BLaER1 (cell line): ENCODE measurements around the gene PRKAG2.

ENCODE experiments used
- H3K27ac ChIP-seq: shearing (Covaris generic); formaldehyde crosslinking; 2 replicates; pipeline ENCODE4 v1.8.1; 2022
- H3K27me3 ChIP-seq: shearing (Covaris generic); formaldehyde crosslinking; 2 replicates; pipeline ENCODE4 v1.8.1; 2022
- H3K36me3 ChIP-seq: shearing (Covaris generic); formaldehyde crosslinking; 2 replicates; pipeline ENCODE4 v1.8.1; 2022
- H3K4me1 ChIP-seq: shearing (Covaris generic); formaldehyde crosslinking; 2 replicates; pipeline ENCODE4 v1.8.1; 2022
- H3K4me2 ChIP-seq: shearing (Covaris generic); formaldehyde crosslinking; 2 replicates; pipeline ENCODE4 v1.8.1; 2022
- H3K4me3 ChIP-seq: shearing (Covaris generic); formaldehyde crosslinking; 2 replicates; pipeline ENCODE4 v1.8.1; 2022
- H3K9ac ChIP-seq: shearing (Covaris generic); formaldehyde crosslinking; 2 replicates; pipeline ENCODE4 v1.8.1; 2022
- H3K9me3 ChIP-seq: shearing (Covaris generic); formaldehyde crosslinking; 2 replicates; pipeline ENCODE4 v1.8.1; 2022
- H4K20me1 ChIP-seq: shearing (Covaris generic); formaldehyde crosslinking; 2 replicates; pipeline ENCODE4 v1.8.1; 2022
- Cebpa-rat ChIP-seq: shearing (Covaris generic); IDR thresholded peaks from 2 replicates; pipeline ENCODE4 v1.8.1; 2022

Gene PRKAG2

GRCh38 chr7:151901828-151902227 lies 24.9 kb upstream of the PRKAG2 start:
- Histone ChIP-seq H4K20me1 (no peaks in the 10 kb centered on the region), H3K27me3 (no peaks in the 10 kb centered on the region), H3K27ac (no peak overlapping the region), H3K4me2 (no peak overlapping the region), H3K9ac (no peak overlapping the region), H3K4me3 (no peak overlapping the region), H3K4me1 (peaks cover 10% of the 10 kb centered on the region), H3K9me3 (no peaks in the 10 kb centered on the region), H3K36me3 (no peaks in the 10 kb centered on the region)
- no peak for TF ChIP-seq Cebpa-rat

DNA sequence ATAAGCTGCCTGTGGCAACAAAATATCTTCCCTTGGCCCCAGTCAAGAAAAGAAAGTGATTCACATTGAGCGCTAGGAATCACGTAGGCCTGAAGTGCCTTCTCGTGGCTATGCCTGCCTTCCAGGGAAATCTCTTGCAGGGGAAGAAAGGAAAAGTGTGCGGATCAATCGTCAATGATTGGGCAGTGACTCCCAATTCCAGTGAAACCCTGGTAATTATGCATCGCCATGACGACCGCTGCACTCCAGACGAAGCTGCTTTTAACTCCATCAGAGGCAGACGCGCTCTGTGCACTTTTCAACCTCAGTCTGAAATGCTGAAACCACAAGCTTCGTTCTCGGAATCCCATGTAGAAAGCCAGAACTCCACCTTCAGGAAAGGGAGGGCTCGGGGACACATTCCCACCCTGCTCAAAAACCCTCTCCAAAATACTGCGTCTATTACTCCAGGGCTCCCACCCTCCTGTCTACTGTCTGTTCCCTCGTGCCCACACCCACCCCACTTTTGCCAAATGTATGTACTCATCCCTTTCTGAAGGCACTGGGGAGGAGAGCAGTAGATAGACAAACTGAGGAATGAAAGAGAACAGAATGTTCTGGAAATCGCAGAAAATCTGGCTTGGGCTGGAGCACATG lies 24.2 kb upstream of the PRKAG2 start:
- Histone ChIP-seq H3K4me1 (peaks cover 10% of the 10 kb centered on the region), H3K9me3 (no peaks in the 10 kb centered on the region), H3K9ac (no peak overlapping the region), H4K20me1 (no peaks in the 10 kb centered on the region), H3K36me3 (no peaks in the 10 kb centered on the region), H3K4me2 (peak overlapping the region; percentile 23; the same call in 1 of the 2 replicates), H3K4me3 (no peak overlapping the region), H3K27me3 (no peaks in the 10 kb centered on the region), H3K27ac (no peak overlapping the region)
- no peak for TF ChIP-seq Cebpa-rat

DNA sequence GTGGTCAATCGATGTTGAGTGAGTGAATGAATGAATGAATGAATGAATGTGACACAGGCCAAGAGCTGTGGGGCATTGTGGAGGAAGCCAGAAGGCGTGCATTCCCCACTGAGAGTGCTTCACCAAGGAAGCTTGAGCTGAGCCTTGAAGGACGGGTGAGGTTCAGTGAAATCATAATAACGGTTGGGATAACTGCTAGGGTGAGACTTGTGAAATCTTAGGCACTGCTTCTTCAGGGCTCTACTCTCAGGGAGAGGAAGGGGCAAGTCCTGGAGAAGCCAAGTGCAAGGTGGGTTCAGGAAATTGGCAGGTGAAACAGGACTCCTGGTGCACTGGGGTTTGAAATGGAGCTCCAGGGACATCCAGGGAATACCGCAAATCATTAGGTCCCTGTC lies 23.7 kb upstream of the PRKAG2 start:
- H3K4me2 ChIP-seq, result 0 out of 2 replicates have a peak overlapping the region, but pooled peaks have one; percentile 23
- H3K4me1 ChIP-seq, result peaks cover 10% of the 10 kb centered on the region
- TF ChIP-seq Cebpa-rat, result no peak
- H3K36me3 ChIP-seq, result no peaks in the 10 kb centered on the region
- no peaks in the 10 kb centered on the region for H3K27me3 ChIP-seq
- no peak overlapping the region for H3K9ac ChIP-seq
- H3K9me3 ChIP-seq, result no peaks in the 10 kb centered on the region
- H3K27ac ChIP-seq, result no peak overlapping the region
- no peak overlapping the region for H3K4me3 ChIP-seq
- H4K20me1 ChIP-seq, result no peaks in the 10 kb centered on the region

DNA sequence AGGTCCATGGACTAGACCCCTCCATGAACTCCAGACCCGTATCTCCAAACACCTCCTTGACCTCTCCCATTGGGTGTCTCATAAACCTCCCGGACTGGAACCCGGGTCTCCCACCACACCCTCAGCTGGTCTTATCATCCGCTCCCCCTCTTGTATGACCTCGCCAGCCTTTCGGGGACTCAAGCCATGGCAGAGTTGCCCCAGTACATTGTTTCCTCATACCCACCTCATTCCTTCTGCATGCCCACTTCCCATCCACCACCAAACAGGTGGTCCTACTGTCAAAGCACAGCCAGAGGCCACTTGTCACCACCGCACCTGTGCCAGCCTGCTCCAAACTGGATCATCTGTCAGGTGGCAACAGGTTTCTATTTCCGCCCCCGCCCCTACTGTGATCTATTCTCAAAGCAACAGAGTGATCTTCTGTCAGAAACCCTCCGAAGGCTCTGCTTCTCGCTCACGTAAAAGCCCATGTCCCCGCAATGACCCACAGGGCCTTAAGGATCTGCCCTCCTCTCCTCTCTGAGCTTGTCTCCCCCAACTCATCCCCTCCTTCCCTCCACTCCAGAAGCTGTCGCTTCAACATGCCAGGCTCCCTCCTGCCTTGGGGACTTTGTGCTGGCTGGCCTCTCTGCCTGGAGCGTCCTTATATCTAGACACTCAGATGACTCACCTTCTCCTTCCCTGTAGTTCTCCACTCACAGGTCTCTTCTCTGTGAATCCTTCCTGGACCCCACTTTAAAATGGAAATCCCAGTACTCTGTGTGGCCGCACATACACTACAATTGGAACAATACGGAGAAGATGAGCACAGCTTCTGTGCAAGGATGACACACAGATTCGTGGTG lies 22.8 kb upstream of the PRKAG2 start:
- Histone ChIP-seq H3K4me1 (peaks cover 10% of the 10 kb centered on the region), H3K27me3 (no peaks in the 10 kb centered on the region), H4K20me1 (no peaks in the 10 kb centered on the region), H3K4me2 (no peak overlapping the region), H3K36me3 (no peaks in the 10 kb centered on the region), H3K4me3 (no peak overlapping the region), H3K27ac (no peak overlapping the region), H3K9me3 (no peaks in the 10 kb centered on the region), H3K9ac (no peak overlapping the region)
- TF ChIP-seq Cebpa-rat, result no peak

DNA sequence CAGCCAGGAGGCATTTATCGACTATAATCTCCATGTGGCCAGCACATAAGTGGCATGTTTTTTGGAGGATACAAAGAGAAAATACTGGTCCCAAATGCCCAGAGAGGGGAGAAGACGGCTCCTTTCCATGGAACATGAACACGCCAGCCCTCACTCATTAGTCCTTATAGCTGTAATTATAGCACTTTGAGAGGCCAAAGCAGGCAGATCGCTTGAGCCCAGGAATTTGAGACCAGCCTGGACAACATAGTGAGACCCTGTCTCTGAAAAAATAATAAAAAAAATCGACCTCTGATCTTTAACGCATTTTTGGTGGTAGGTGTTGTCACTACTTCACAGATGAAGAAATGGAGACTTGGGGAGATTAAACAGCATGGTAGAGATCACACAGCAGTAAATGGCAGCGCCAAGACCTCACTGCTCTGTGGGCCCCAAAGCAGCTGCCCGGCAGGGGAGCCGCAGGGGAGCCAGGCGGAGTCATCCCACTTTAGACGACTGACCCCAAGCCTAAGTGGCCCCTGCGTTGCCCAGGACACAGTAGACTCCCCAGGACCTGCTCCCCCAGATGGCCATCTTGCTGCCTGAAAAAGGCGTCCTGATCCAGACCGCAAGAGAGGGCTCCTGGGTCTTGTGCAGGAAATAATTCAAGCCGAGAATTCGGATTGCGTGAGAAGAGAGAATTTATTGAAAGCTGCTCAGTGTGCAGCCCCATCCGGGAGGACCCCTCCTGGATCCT lies 21.2 kb upstream of the PRKAG2 start:
- Histone ChIP-seq H3K27me3 (no peaks in the 10 kb centered on the region), H3K4me1 (peaks cover 10% of the 10 kb centered on the region), H3K4me2 (no peak overlapping the region), H3K9ac (no peak overlapping the region), H3K27ac (no peak overlapping the region), H3K9me3 (no peaks in the 10 kb centered on the region), H3K4me3 (no peak overlapping the region), H3K36me3 (no peaks in the 10 kb centered on the region), H4K20me1 (no peaks in the 10 kb centered on the region)
- TF ChIP-seq Cebpa-rat, result no peak

DNA sequence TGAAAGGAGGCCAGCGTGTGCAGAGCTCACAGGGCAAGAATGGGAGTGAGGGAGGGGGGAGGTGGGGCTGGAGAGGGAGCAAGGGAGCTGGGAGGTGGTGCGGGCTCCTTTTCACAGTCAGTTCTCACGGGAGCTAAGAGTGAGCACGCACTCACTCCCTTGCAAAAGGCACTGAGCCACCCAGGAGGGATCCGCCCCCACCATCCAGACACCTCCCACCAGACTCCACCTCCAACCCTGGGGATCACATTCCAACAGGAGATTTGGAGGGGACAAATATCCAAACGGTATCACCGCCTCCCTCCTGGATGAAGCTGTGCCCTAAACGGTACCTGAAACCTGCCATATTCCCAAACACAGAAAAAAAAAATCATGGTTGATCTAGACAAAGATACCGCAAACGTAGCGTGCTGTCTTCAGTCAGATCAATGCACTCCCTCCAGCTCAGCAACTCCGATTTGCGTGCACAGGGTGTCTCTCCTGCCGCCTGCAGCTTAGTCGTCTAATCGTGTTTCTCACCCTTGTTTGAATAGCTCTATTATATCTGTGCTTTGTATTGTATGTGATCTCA lies 20.3 kb upstream of the PRKAG2 start:
- H3K4me2 ChIP-seq, result no peak overlapping the region
- no peaks in the 10 kb centered on the region for H3K27me3 ChIP-seq
- H4K20me1 ChIP-seq, result no peaks in the 10 kb centered on the region
- no peak overlapping the region for H3K27ac ChIP-seq
- no peak overlapping the region for H3K9ac ChIP-seq
- H3K36me3 ChIP-seq, result no peaks in the 10 kb centered on the region
- H3K4me3 ChIP-seq, result no peak overlapping the region
- no peaks in the 10 kb centered on the region for H3K9me3 ChIP-seq
- peaks cover 10% of the 10 kb centered on the region for H3K4me1 ChIP-seq
- TF ChIP-seq Cebpa-rat, result no peak

DNA sequence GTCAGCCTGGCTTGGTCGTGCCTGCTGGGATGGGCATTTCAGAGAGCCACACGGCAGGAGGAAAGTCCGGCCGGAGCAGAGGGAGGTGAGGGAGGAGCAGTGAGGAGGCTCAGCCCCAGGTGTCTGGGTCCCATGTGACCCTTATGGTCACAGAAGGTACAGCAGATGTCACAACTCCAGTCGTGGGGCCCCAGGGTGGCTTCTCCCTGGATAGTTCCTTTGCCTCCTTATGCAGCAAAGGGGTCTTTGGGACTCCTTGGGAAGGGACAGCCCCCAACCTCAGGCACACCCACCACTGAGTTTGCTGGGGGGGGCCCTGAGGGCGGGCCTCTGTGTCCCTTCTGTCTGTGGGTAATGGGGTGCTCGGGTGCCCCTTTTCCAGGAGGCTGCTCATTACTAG lies 19.6 kb upstream of the PRKAG2 start:
- no peak for TF ChIP-seq Cebpa-rat
- Histone ChIP-seq H3K9me3 (no peaks in the 10 kb centered on the region), H3K27me3 (no peaks in the 10 kb centered on the region), H4K20me1 (no peaks in the 10 kb centered on the region), H3K4me3 (no peak overlapping the region), H3K27ac (no peak overlapping the region), H3K4me1 (peaks cover 9% of the 10 kb centered on the region), H3K9ac (no peak overlapping the region), H3K4me2 (no peak overlapping the region; the same call in 1 of the 2 replicates), H3K36me3 (no peaks in the 10 kb centered on the region)

DNA sequence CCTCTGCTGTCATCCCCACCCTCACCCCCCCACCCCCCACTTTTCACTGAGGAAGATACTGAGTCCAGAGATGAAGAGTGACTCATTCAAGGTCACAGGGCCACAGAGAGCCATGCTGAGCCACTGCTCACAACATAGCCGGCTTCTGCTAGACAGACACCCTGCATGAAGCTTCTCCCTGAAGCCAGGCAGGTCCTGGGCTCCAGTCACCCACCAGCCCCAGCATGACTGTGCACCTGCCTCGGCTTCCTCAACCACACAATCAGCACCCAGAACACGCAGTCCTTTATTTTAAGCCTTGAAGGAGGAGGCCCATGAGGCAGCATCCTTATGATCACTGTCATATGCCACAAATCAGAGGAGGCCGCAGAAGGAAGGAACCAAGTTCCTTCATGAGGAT lies 19.2 kb upstream of the PRKAG2 start:
- Histone ChIP-seq H3K4me1 (peaks cover 5% of the 10 kb centered on the region), H3K36me3 (no peaks in the 10 kb centered on the region), H4K20me1 (no peaks in the 10 kb centered on the region), H3K9ac (no peak overlapping the region), H3K4me2 (no peak overlapping the region; the same call in 1 of the 2 replicates), H3K4me3 (no peak overlapping the region), H3K27me3 (no peaks in the 10 kb centered on the region), H3K27ac (no peak overlapping the region), H3K9me3 (no peaks in the 10 kb centered on the region)
- no peak for TF ChIP-seq Cebpa-rat

DNA sequence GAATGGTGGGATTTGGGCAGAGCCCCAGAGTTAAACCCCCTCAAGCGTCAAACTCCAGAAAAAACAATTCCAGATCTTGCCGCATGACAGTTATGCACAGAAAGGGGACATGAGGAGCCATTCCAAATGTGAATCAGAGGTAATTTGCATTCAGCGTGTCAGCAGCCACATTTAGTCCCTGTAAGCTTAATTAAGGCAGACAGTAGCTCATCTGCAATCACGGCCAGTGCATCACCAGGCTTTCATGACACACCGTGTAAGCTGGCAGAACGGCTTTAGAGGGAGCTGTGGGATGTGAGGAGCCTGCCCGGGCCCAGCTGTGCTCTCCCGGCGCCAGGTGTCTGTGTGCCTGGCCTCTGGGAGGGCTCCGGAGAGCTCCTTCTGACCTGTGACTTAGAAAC lies 18.7 kb upstream of the PRKAG2 start:
- H3K36me3 ChIP-seq, result no peaks in the 10 kb centered on the region
- no peaks in the 10 kb centered on the region for H3K27me3 ChIP-seq
- peaks cover 2% of the 10 kb centered on the region for H3K4me1 ChIP-seq
- no peaks in the 10 kb centered on the region for H4K20me1 ChIP-seq
- H3K4me2 ChIP-seq, result no peak overlapping the region
- H3K9me3 ChIP-seq, result no peaks in the 10 kb centered on the region
- H3K9ac ChIP-seq, result no peak overlapping the region
- H3K27ac ChIP-seq, result no peak overlapping the region
- no peak for TF ChIP-seq Cebpa-rat
- no peak overlapping the region for H3K4me3 ChIP-seq
